HepG2 (cell line): ENCODE measurements around the gene ZNF22. TPM values are rescaled to one million over a fixed set of nuclear protein-coding genes. Genes with fewer than 3 reads are reported as not detected.
A peak's percentile ranks its signal among the peaks of the same experiment; 100 is the strongest.

ENCODE experiments used
- CCDC6 ChIP-seq: sonication (generic); formaldehyde crosslinking; IDR thresholded peaks from 2 replicates; pipeline ENCODE4 v1.8.1; 2022; ENCODE audit warnings: mild to moderate bottlenecking, missing genetic modification reagents, moderate library complexity
- CSRNP2 ChIP-seq: sonication (generic); formaldehyde crosslinking; conservative IDR thresholded peaks from 2 replicates; pipeline ENCODE4 v1.8.0; 2022; ENCODE audit warnings: low read depth, missing genetic modification reagents
- ELF3 ChIP-seq: IDR thresholded peaks from 2 replicates; pipeline ENCODE4 v1.6.1; 2016; ENCODE audit warnings: missing genetic modification reagents, missing compliant biosample characterization
- HES4 ChIP-seq: sonication (generic); formaldehyde crosslinking; IDR thresholded peaks from 2 replicates; pipeline ENCODE4 v1.9.0; 2021; ENCODE audit warnings: mild to moderate bottlenecking, missing genetic modification reagents, borderline replicate concordance
- HMG20A ChIP-seq: IDR thresholded peaks from 2 replicates; pipeline ENCODE4 v1.6.1; 2016; ENCODE audit warnings: borderline replicate concordance
- TCF7 ChIP-seq: sonication (generic); IDR thresholded peaks from 2 replicates; pipeline ENCODE4 v1.6.1; 2016; ENCODE audit warnings: antibody characterized with exemption, low read depth
- TRIM24 ChIP-seq: sonication (generic); formaldehyde crosslinking; IDR thresholded peaks from 2 replicates; pipeline ENCODE4 v1.8.0; 2022; ENCODE audit warnings: mild to moderate bottlenecking, missing genetic modification reagents
- ZBTB4 ChIP-seq: sonication (generic); formaldehyde crosslinking; IDR thresholded peaks from 2 replicates; pipeline ENCODE4 v1.4.0; 2020; ENCODE audit warnings: missing genetic modification reagents, mild to moderate bottlenecking, borderline replicate concordance
- ZFP82 ChIP-seq: sonication (generic); formaldehyde crosslinking; IDR thresholded peaks from 2 replicates; pipeline ENCODE4 v1.5.1; 2020; ENCODE audit warnings: mild to moderate bottlenecking, missing genetic modification reagents, borderline replicate concordance
- ZNF451 ChIP-seq: sonication (generic); formaldehyde crosslinking; IDR thresholded peaks from 2 replicates; pipeline ENCODE4 v1.5.0; 2020; ENCODE audit warnings: mild to moderate bottlenecking, missing genetic modification reagents
- polyA plus RNA-seq, 8 experiments: library from polyadenylated mRNA; depleted of rRNA in 3 of 8; stranded (reverse) in 7 of 8; unstranded in 1 of 8; fragments of >200 nt; fragmentation: Illumina TruSeq in 4 of 8; extraction: Trizol in 4 of 8; gene quantifications; 2 replicates each; pipeline versions ENCODE4 v1.2.1 to v1.2.3, GENCODE V29; 2011 to 2016; ENCODE audit warnings: low read depth in 4 of 8, missing spikeins in 1 of 8, mixed read lengths in 1 of 8; ENCODE audit not compliant: insufficient read depth in 1 of 8
- total RNA-seq, 5 experiments: library from RNA; depleted of rRNA; stranded (reverse); fragments of >200 nt; fragmentation: Illumina TruSeq; extraction: Trizol; gene quantifications; 2 replicates each; pipeline ENCODE4 v1.2.3, GENCODE V29; 2016; ENCODE audit warnings: low read depth in 1 of 5
- TF ChIP-seq, protein P1 (sequence below): sonication (generic); formaldehyde crosslinking; IDR thresholded peaks from 2 replicates; pipeline ENCODE4; 2020; ENCODE audit warnings: missing genetic modification reagents, mild to moderate bottlenecking, borderline replicate concordance
- TF ChIP-seq, protein P2 (sequence below): sonication (generic); formaldehyde crosslinking; IDR thresholded peaks from 2 replicates; pipeline ENCODE4 v1.5.0; 2020; ENCODE audit warnings: missing genetic modification reagents
- TF ChIP-seq, protein P3 (sequence below): sonication (generic); formaldehyde crosslinking; conservative IDR thresholded peaks from 2 replicates; pipeline ENCODE4 v1.5.0; 2020; ENCODE audit warnings: missing genetic modification reagents
- TF ChIP-seq, protein P4 (sequence below): sonication (generic); formaldehyde crosslinking; conservative IDR thresholded peaks from 2 replicates; pipeline ENCODE4 v1.4.0; 2020; ENCODE audit warnings: missing genetic modification reagents

Gene ZNF22
- total and polyA plus RNA-seq, 2 of the 13 experiments (the other 11 are each of a cell fraction or from before 2014, with no cell fraction given) = 0.40 to 1.3 TPM

- TF ChIP-seq, protein P1, sequence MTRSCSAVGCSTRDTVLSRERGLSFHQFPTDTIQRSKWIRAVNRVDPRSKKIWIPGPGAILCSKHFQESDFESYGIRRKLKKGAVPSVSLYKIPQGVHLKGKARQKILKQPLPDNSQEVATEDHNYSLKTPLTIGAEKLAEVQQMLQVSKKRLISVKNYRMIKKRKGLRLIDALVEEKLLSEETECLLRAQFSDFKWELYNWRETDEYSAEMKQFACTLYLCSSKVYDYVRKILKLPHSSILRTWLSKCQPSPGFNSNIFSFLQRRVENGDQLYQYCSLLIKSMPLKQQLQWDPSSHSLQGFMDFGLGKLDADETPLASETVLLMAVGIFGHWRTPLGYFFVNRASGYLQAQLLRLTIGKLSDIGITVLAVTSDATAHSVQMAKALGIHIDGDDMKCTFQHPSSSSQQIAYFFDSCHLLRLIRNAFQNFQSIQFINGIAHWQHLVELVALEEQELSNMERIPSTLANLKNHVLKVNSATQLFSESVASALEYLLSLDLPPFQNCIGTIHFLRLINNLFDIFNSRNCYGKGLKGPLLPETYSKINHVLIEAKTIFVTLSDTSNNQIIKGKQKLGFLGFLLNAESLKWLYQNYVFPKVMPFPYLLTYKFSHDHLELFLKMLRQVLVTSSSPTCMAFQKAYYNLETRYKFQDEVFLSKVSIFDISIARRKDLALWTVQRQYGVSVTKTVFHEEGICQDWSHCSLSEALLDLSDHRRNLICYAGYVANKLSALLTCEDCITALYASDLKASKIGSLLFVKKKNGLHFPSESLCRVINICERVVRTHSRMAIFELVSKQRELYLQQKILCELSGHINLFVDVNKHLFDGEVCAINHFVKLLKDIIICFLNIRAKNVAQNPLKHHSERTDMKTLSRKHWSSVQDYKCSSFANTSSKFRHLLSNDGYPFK = no peak; the same call in 1 of the 2 replicates
- TF ChIP-seq HES4 (CRISPR knock-in tag) (no peak), TCF7 (0 out of 2 replicates have a peak, but pooled peaks have one; percentile 8), ZFP82 (CRISPR knock-in tag) (no peak), CSRNP2 (CRISPR knock-in tag) (no peak), ZNF451 (CRISPR knock-in tag) (peak; percentile 11; the same call in 1 of the 2 replicates), CCDC6 (CRISPR knock-in tag) (peak; percentile 44), ELF3 (CRISPR knock-in tag) (no peak), HMG20A (CRISPR knock-in tag) (no peak), TRIM24 (CRISPR knock-in tag) (no peak), ZBTB4 (CRISPR knock-in tag) (no peak)
- TF ChIP-seq, protein P2, sequence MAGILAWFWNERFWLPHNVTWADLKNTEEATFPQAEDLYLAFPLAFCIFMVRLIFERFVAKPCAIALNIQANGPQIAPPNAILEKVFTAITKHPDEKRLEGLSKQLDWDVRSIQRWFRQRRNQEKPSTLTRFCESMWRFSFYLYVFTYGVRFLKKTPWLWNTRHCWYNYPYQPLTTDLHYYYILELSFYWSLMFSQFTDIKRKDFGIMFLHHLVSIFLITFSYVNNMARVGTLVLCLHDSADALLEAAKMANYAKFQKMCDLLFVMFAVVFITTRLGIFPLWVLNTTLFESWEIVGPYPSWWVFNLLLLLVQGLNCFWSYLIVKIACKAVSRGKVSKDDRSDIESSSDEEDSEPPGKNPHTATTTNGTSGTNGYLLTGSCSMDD = no peak
- TF ChIP-seq, protein P3, sequence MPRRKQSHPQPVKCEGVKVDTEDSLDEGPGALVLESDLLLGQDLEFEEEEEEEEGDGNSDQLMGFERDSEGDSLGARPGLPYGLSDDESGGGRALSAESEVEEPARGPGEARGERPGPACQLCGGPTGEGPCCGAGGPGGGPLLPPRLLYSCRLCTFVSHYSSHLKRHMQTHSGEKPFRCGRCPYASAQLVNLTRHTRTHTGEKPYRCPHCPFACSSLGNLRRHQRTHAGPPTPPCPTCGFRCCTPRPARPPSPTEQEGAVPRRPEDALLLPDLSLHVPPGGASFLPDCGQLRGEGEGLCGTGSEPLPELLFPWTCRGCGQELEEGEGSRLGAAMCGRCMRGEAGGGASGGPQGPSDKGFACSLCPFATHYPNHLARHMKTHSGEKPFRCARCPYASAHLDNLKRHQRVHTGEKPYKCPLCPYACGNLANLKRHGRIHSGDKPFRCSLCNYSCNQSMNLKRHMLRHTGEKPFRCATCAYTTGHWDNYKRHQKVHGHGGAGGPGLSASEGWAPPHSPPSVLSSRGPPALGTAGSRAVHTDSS (CRISPR knock-in tag) = no peak
- TF ChIP-seq, protein P4, sequence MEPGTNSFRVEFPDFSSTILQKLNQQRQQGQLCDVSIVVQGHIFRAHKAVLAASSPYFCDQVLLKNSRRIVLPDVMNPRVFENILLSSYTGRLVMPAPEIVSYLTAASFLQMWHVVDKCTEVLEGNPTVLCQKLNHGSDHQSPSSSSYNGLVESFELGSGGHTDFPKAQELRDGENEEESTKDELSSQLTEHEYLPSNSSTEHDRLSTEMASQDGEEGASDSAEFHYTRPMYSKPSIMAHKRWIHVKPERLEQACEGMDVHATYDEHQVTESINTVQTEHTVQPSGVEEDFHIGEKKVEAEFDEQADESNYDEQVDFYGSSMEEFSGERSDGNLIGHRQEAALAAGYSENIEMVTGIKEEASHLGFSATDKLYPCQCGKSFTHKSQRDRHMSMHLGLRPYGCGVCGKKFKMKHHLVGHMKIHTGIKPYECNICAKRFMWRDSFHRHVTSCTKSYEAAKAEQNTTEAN (CRISPR knock-in tag) = 0 out of 2 replicates have a peak, but pooled peaks have one; percentile 0
Observed at GRCh38 chr10:44975431-44976331, 25.0 kb upstream of the ZNF22 start (continued).
